ENCODE measurements around the gene PLXNB1.
"Not testable (repeated sequence)": the region's sequence is repeated elsewhere in the genome, so short reads cannot be mapped to it uniquely, and the experiment has no call there.

Gene PLXNB1

GRCh38 chr3:48461767-48462166, 31.9 kb upstream of the PLXNB1 start:
- not testable (repeated sequence) for DNase-seq

- no peak for DNase-seq
These were observed 30.6 kb upstream of the PLXNB1 start for GRCh38 chr3:48460517-48460902.

DNA sequence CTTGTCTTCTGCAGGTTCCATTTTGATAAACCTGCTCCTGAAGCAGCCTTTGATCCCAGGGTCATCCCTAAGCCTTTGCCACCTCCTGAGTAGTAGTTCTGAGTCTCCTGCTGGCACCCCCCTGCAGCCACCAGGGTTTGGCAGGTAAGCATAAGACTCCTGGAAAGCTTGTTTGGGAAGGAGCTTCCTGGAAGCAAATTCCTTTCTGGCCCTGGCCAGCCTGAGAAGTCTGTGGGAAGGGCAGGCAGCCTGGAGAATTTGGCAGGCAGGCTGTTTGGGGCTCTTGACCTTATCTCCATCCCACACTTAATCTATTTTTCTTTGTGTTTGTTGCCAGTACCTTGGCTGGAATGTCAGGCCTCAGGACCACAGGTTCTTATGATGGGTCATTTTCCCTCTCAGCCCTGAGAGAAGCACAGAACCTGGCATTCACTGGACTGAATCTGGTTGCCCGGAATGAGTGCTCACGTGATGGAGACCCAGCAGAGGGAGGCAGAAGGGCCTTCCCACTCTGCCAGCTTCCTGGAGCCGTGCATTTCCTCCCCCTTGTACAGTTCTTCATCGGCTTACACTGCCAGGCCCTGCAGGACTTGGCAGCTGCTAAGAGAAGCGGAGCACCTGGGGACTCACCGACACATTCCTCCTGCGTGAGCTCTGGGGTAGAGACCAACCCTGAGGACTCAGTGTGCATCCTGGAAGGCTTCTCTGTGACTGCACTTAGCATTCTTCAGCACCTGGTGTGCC, 30.1 kb upstream of the PLXNB1 start:
- no peak for DNase-seq

- no peak for DNase-seq
These were observed 29.4 kb upstream of the PLXNB1 start for GRCh38 chr3:48459331-48459730.

DNA sequence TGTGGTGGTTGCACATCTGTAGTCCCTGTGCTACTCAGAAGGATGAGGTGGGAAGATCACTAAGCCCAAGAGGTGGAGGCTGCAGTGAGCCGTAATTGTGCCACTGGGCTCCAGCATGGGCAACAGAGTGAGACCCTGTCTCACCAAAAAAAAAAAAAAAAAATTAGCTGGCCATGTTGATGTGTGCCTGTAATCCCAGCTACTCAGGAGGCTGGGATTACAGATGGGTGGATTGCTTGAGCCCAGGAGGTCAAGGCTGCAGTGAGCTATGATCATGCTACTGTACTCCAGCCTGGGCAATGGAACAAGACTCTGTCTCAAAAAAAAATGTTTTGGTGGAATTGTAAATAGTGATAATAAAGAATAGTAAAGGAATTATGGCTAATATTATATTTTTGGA, 26.6 kb upstream of the PLXNB1 start:
- DNase-seq, result no peak

DNA sequence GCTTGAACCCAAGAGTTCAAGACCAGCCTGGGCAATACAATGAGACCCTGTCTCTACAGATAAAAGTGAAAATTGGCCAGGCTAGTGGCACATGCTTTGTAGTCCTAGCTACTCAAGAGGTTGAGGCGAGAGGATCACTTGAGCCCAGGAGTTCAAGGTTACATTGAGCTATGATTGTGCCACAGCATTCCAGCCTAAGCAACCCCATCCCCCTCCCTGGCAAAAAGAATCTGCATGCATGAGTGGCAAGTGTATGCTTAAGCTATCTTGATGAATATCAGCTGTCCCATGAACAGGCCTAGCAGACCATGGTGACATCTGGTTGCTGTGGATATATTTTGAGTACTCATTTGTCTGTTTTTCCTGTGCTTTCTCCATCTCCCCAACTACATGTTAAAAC, 21.4 kb upstream of the PLXNB1 start:
- no peak for DNase-seq

GRCh38 chr3:48446425-48447193, 16.7 kb upstream of the PLXNB1 start, which contains the start of gene ATRIP:
Gene ATRIP, plus strand, starts transcription at chr3:48446737. Its CDS starts 109 bp downstream, at chr3:48446846.
- peak; percentile 89 for DNase-seq

DNA sequence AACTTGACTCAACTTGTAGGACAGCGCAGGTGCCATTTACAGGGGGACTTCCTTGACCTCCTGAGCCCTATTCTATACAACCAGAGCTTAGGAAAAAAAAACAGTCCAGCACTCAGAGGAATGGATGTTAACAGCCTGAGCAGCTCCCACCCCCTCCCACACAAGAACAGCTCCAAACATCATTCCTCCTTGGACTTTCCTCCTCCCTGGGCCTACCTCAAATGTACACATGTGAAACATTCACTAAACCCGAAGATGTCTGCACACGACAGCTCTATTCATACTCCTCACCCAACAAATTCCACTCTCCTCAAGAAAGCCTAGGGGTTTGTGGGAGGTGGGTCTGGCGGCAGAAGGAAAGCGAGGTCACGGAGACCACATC, 16.1 kb upstream of the PLXNB1 start:
- no peak for DNase-seq

- no peak for DNase-seq
These were observed 15.5 kb upstream of the PLXNB1 start for GRCh38 chr3:48445277-48445882.

- DNase-seq, result no peak
These were observed 12.1 kb upstream of the PLXNB1 start for GRCh38 chr3:48441940-48442339.

DNA sequence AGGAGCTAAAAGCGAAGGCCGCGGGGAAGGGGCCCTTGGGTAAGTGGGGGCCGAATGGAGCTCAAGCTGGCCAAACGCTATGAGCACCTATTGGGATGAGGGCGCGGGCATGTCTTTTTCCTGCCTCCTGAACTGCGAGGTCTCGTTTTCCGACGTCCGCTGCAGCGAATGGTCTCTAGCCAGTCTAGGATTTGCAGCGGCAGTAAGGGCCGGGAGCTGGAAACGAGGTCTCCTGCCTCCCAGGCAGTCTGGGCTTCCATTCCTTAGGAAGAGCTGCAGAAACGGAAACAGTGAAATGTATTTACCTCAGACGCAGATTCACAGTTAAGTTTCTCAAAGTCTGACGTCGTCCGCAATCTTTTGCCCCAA, 10.7 kb upstream of the PLXNB1 start:
- no peak for DNase-seq

DNA sequence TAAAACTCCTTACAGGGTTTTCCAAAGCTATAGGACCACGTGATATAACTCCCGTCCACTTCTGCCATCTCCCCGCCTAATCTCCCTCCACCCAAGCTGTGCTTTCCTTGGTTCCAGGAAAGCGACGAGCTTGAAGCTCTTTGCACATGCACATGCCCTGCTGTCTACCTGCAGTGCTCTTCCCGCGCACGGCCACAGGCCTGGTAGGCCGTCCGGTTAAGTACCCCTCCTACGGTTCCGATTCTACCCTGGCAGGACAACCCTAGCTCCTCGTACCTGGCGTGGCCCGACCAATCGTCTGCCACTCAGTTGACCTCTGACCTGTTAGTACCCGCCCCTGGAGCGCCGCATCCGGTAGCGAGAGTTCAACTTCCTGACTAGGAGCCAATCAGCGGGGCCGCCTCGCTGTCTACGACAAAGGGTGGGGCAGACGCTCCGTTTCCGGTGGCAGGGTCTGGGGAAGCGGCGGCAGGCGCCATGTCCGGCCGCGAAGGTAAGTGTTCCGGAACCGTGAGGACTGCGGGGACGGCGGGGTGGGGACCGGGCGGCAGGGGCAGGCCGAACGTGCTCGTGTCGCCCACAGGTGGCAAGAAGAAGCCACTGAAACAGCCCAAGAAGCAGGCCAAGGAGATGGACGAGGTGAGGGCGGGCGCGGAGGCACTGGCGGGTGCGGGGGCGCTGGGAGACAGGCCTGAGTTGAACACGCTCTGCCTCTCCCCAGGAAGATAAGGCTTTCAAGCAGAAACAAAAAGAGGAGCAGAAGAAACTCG, 10.1 kb upstream of the PLXNB1 start, which contains the start of the genes CCDC51 and TMA7:
CCDC51 (minus strand) TSS at position 300 of the 770 bp plus-strand sequence. CDS start 4,991 bp downstream, outside the sequence.
TMA7 (plus strand) TSS at position 438 of the 770 bp plus-strand sequence; CDS start at position 478, 40 bp downstream.
- peak; percentile 98 for DNase-seq

GRCh38 chr3:48437812-48438211, 7.9 kb upstream of the PLXNB1 start:
- DNase-seq, result no peak

GRCh38 chr3:48436855-48437254, 7.0 kb upstream of the PLXNB1 start:
- DNase-seq, result no peak

DNA sequence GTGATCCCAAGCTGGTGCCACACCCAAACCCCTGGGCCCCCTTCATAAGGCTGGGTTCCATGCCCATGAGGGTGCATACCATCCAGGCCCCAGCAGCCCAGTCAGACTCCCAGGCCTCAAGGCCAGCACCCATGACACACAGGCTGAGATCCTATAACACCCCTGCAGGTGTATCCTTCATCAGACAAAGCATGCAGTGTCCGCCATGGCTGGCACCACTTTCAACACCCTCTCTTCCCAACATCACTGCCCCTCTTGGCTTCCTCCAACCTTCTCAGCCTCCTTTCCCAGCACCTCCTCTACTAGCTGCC, 6.5 kb upstream of the PLXNB1 start:
- DNase-seq, result peak; percentile 35

DNA sequence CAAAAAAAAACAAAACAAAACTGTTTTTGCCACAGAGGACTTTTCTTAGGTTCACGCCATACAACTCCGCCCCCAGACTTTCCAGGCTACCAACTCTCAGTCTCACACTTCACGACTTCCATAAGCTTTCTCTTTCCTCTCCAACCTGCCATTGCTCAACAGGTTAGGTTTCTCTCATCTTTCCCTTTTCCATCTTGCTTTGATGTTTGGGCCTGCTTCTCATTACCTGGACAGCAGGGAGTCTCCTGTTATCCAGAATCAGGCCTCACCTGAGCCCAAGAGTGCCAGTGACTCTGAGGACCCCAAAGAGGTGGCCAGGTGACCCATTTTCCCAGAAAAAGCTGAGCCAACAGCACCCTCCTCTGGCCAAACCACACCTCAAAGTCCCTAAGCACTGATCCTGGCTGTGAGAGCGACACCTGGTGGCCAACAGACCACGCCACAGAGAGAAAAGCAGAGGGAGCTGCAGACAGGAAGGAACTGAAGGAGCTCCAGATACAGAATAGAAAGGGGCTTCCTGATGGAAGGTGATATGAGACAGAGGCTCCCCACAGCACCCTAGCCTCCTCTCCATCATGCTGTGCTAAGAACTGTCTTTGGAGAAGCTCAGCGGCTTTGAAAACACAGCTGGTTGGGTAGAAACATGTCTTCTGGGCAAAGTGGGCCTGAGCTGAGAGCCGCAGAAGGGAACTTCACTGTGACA, 6.0 kb upstream of the PLXNB1 start:
- DNase-seq, result peak; percentile 96

DNA sequence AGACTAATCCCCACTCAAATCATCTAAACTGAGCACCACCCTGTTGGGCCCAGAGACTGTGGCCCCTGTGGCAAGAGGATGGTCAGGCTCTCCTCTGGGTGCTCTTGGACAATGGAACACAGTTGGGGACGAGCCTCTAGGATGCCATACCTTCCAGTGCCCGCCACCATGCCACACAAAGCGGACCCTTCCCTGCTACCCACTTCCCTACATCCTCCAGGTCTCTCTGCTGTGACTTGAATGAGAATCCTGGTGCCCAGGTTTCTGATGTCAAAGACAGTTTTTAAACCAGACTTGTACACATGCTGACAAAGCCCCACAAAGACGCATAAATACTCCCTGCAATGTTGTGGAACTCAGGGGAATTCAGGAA, 5.3 kb upstream of the PLXNB1 start:
- DNase-seq, result no peak

GRCh38 chr3:48434591-48435222, 4.8 kb upstream of the PLXNB1 start:
- DNase-seq, result no peak

GRCh38 chr3:48433472-48434118, 3.7 kb upstream of the PLXNB1 start:
- DNase-seq, result no peak

DNA sequence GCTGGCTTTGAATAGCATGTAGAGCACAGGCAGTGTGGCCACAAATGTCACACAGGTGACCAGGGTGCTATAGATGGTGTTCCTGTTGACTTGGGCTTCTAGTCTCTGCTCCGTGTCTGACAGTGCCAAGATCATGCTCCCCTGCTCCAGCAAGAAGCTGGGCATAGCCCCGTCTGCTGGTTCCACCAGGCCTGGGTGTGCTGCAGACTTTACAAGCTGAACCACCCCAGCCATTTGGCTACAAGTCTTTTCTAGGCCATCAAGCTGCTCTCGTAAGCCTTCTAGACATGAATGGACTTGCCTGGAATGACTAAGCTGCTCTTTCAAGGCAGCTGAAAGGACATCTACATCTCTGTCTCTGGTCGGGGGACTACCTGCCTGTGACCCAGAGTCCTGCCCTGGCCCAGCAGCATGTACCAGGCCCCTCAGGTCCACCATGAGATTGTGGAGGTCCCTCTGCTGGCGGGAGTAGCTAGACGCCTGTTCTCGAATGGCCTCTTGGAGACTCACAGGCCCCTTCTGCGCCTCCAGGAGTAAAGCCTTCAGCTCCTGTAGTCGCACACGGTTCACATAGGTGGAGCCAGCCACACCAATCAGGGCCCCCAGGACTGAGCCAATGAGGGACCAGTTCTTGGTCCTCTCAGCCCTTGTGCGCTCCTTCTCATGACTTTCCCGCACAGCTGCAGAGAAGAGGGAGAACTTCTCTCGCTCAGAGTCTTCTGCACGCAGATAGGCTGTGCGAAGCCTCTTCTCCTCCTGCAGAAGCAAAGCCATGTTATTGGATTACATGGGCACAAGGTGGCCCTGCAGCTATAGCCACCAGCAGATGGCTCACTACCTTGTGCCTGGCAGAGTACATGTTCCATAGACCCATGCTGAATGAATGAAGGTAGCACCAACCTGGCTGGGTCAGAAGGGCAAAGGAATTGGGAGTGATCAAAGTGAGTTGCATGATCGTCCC, 2.8 kb upstream of the PLXNB1 start:
- DNase-seq, result peak; percentile 72
